Heart left ventricle (tissue), 13 donors: ENCODE measurements around the gene ZNF683.
"Not testable (repeated sequence)": the region's sequence is repeated elsewhere in the genome, so short reads cannot be mapped to it uniquely, and the experiment has no call there.

ENCODE experiments used
- CTCF ChIP-seq, 12 donors: fragments of 200-600 bp; sonication (generic) in 4 of 12; IDR thresholded peaks; one replicate each; pipeline versions ENCODE4 v1.5.0 to v1.8.0; 2018 to 2022; ENCODE audit warnings: antibody characterized with exemption in 12 of 12, mild to moderate bottlenecking in 5 of 12
- POLR2A ChIP-seq, 2 donors: fragments of 450-650 bp; IDR thresholded peaks; one replicate each; pipeline ENCODE4 v1.6.1; 2017; ENCODE audit warnings: antibody characterized with exemption in 2 of 2, mild to moderate bottlenecking in 2 of 2, moderate library complexity in 2 of 2
- donor health status: ischemic (EF 13 %, LVEDD 7.1; RV severe dilation, severe dysfunction).
- donor health status: DM: no; HTN: yes; CAD: no.
- donor health status: DM: no; HTN: no; CAD: no.
- donor health status: ischemic (EF 25% LVEDD 6.9; RV normal size, moderate dysfunction).
- donor health status: ischemic (EF 25% LVEDD 5.7; RV mildly dilated, moderate dysfunction).
- donor health status: ischemic (EF 35%, LVEDD 5.7; RV mildly dilated, moderate dysfunction).
- donor health status: nonischemic (EF 11% LVEDD 7.7; RV severe dilation, severe dysfunction).
- donor health status: DM: yes; HTN: yes; CAD: no.
- donor health status: PGD.
- donor health status: ischemic (EF 29% LVEDD 5.4; RV normal size, mild dysfunction).
- donor health status: nonischemic (EF 23%, LVEDD 6.1; RV moderate dilation, normal function).

GRCh38 chr1:26329380-26329779 lies 43.2 kb downstream of the ZNF683 start:
- not testable (repeated sequence) for TF ChIP-seq CTCF, POLR2A (IDR thresholded peaks at IDR 0.05)
